Middle frontal gyrus (tissue), 1 donor: ENCODE measurements around the gene ESR1.
"Not testable (repeated sequence)": the region's sequence is repeated elsewhere in the genome, so short reads cannot be mapped to it uniquely, and the experiment has no call there.

Source experiments
- DNase-seq: peaks from one replicate; pipeline ENCODE4 v3.0.0-alpha.2; 2015; ENCODE audit warnings: low spot score; ENCODE audit errors: extremely low spot score

The ESR1 gene

GRCh38 chr6:152052061-152052460 lies 244.6 kb downstream of the ESR1 start:
- DNase-seq: no peak

GRCh38 chr6:152053332-152053731 lies 245.8 kb downstream of the ESR1 start:
- no peak for DNase-seq

- DNase-seq: no peak
Observed at GRCh38 chr6:152054441-152054840, 247.0 kb downstream of the ESR1 start.

GRCh38 chr6:152055517-152055916 lies 248.0 kb downstream of the ESR1 start:
- DNase-seq: no peak

GRCh38 chr6:152057832-152058498 lies 250.5 kb downstream of the ESR1 start:
- DNase-seq: no peak

GRCh38 chr6:152059909-152060308 lies 252.4 kb downstream of the ESR1 start:
- no peak for DNase-seq

DNA sequence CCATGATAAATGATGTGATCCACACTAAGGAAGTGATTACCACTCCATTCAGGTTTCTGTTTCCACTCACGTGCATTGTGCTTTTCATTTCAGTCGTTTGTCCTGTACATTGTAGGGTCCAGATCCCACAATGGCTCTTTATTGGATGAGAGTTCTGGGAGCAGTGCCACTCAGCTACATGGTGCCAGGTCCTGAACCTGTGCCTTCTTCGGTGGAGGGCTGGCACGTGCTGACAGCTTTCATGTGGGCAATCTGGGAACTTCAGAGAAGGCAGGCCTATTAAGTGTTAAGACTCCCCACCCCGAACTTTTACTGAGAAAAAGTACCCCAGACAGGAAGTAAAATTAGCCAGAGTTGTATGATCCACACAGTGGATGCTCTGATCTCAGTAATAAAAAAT lies 255.0 kb downstream of the ESR1 start:
- no peak for DNase-seq

GRCh38 chr6:152063170-152063921 lies 255.9 kb downstream of the ESR1 start:
- no peak for DNase-seq

GRCh38 chr6:152068622-152069261 lies 261.3 kb downstream of the ESR1 start:
- DNase-seq: no peak

DNA sequence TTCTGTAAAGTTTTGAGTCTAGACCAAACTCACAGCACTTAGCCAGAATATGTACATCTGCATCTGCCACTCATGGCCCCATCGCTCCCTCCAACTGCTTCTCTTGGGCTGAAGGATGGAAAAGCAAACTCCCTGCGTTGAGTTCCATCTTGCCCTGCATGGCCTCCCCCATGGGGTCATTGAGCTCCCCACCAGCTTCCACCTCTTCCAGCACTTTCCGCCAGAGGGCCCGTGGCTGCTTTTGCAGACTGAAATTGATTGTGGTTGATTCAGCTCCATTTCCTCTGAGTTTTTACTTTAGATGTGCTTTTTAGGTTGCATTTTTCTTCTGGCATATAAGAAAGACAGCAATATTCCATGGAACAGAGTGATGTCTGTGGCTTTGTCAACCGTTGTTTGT lies 263.1 kb downstream of the ESR1 start:
- DNase-seq: no peak

- no peak for DNase-seq
Observed at GRCh38 chr6:152071318-152071717, 263.8 kb downstream of the ESR1 start.

GRCh38 chr6:152071843-152072242 lies 264.4 kb downstream of the ESR1 start:
- no peak for DNase-seq

DNA sequence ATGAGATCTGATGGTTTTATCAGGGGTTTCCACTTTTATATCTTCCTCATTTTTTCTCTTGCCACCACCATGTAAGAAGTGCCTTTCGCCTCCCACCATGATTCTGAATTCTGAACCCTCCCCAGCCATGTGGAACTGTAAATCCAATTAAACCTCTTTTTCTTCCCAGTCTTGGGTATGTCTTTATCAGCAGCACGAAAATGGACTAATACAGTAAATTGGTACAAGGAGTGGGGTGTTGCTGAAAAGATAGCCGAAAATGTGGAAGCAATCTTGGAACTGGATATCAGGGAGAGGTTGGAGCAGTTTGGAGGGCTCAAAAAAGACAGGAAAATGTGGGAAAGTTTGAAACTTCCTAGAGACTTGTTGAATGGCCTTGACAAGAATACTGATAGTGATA lies 268.8 kb downstream of the ESR1 start:
- DNase-seq: not testable (repeated sequence)

GRCh38 chr6:152078001-152078400 lies 270.5 kb downstream of the ESR1 start:
- no peak for DNase-seq

DNA sequence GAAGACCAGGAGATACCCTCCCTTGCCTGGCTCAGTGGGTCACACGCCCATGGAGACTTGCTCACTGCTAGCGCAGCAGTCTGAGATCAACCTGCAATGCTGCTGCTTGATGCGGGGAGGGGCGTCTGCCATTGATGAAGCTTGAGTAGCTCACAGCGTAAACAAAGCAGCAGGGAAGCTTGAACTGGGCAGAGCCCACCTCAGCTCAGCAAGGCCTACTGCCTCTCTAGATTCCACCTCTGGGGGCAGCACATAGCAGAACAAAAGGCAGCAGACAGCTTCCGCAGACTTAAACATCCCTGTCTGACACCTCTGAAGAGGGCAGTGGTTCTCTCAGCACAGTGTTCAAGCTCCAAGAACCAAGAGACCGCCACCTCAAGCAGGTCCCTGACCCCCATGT lies 271.3 kb downstream of the ESR1 start:
- no peak for DNase-seq

- DNase-seq: no peak
Observed at GRCh38 chr6:152085451-152085921, 278.0 kb downstream of the ESR1 start.

GRCh38 chr6:152086223-152086873 lies 278.9 kb downstream of the ESR1 start:
- no peak for DNase-seq

DNA sequence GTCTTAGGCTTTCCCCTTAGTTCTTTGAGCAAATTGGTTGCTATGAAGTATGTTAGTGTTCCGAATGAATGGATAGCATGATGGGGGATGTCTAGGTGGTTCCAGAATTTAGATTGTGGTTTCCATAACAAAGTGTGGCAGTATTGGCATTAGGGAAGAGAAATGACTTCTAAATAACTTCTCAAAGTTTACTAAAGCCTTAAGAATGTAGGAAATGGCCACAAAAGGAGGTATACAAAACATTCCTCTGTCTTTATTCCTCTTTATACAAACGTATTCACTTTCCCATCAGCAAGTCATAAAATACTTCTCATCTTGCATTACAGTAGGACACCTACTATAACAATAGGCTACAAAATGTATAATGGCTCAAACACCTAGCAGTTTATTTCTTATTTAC lies 279.6 kb downstream of the ESR1 start:
- no peak for DNase-seq

GRCh38 chr6:152087701-152088100 lies 280.2 kb downstream of the ESR1 start:
- no peak for DNase-seq

GRCh38 chr6:152089992-152090391 lies 282.5 kb downstream of the ESR1 start:
- no peak for DNase-seq

DNA sequence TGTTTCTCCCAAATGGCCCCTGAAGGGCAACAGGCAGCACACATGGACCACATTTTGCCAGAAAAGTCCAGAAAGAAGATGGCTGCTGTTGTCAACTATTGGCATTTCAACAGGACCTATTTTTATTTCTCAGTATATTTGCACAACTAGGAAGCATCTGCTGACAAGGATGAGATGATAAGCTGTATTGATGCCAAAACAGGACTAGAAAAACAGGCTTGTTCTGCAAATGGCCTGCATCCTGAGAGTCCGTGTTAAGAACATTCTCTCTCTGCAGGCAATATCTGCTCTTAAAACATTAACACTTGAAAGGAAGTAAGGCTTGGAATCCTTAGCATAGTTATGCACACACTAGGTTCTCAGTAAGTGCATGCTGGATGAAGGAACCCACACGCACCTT lies 283.7 kb downstream of the ESR1 start:
- DNase-seq: no peak

GRCh38 chr6:152091851-152092341 lies 284.4 kb downstream of the ESR1 start:
- no peak for DNase-seq
